SK-N-SH treated with all-trans-retinoic acid at 6 μM for 48 hours (cell line): ENCODE measurements around the gene EDEM2.

ENCODE experiments used
- ATAC-seq: fragments of 200-7000 bp; cut with Tn5 transposase; 3 replicates; pipeline ENCODE4 v1.9.1; 2020; ENCODE audit warnings: mild to moderate bottlenecking, moderate library complexity
- ARNTL ChIP-seq: fragments of 450-650 bp; formaldehyde crosslinking; IDR thresholded peaks from 2 replicates; pipeline ENCODE4 v1.5.0; 2020; ENCODE audit warnings: low read depth, mild to moderate bottlenecking, moderate library complexity, borderline replicate concordance
- BACH2 ChIP-seq: fragments of 250-450 bp; sonication (Bioruptor Pico); IDR thresholded peaks from 2 replicates; pipeline ENCODE4 v1.9.0; 2021; ENCODE audit warnings: mild to moderate bottlenecking, borderline replicate concordance
- CSDC2 ChIP-seq: fragments of 250-450 bp; sonication (Bioruptor Pico); IDR thresholded peaks from 2 replicates; pipeline ENCODE4 v1.5.0; 2020; ENCODE audit warnings: mild to moderate bottlenecking, moderate library complexity
- ESRRG ChIP-seq: fragments of 250-450 bp; sonication (Bioruptor Pico); IDR thresholded peaks from 2 replicates; pipeline ENCODE4 v1.6.1; 2021; ENCODE audit warnings: mild to moderate bottlenecking
- GLIS3 ChIP-seq: fragments of 250-450 bp; sonication (Bioruptor Pico); IDR thresholded peaks from 2 replicates; pipeline ENCODE4 v1.5.0; 2020; ENCODE audit warnings: mild to moderate bottlenecking, moderate library complexity
- ISL1 ChIP-seq: fragments of 250-450 bp; sonication (Bioruptor Pico); IDR thresholded peaks from 2 replicates; pipeline ENCODE4 v2.1.2; 2022; ENCODE audit warnings: mild to moderate bottlenecking, moderate library complexity
- OSR1 ChIP-seq: fragments of 250-450 bp; sonication (Bioruptor Pico); IDR thresholded peaks from 2 replicates; pipeline ENCODE4 v1.8.0; 2022; ENCODE audit warnings: moderate library complexity, mild to moderate bottlenecking, inconsistent platforms
- PPARA ChIP-seq: fragments of 250-450 bp; sonication (Bioruptor Pico); IDR thresholded peaks from 2 replicates; pipeline ENCODE4 v1.5.0; 2020; ENCODE audit warnings: mild to moderate bottlenecking, borderline replicate concordance
- RARB ChIP-seq: fragments of 250-450 bp; sonication (Bioruptor Pico); IDR thresholded peaks from 2 replicates; pipeline ENCODE4 v1.8.0; 2021; ENCODE audit warnings: mild to moderate bottlenecking, moderate library complexity
- SNAI2 ChIP-seq: fragments of 250-450 bp; sonication (Bioruptor Pico); IDR thresholded peaks from 2 replicates; pipeline ENCODE4 v1.5.0; 2020; ENCODE audit warnings: mild to moderate bottlenecking, moderate library complexity
- TCF4 ChIP-seq: fragments of 250-450 bp; sonication (Bioruptor Pico); IDR thresholded peaks from 2 replicates; pipeline ENCODE4 v1.8.0; 2021; ENCODE audit warnings: mild to moderate bottlenecking, moderate library complexity, borderline replicate concordance
- ZC3H10 ChIP-seq: fragments of 250-450 bp; sonication (Bioruptor Pico); IDR thresholded peaks from 2 replicates; pipeline ENCODE4 v1.5.1; 2021; ENCODE audit warnings: mild to moderate bottlenecking, moderate library complexity
- ZFP3 ChIP-seq: fragments of 250-450 bp; sonication (Bioruptor Pico); IDR thresholded peaks from 2 replicates; pipeline ENCODE4 v1.5.0; 2020; ENCODE audit warnings: mild to moderate bottlenecking, moderate library complexity
- ZFP30 ChIP-seq: fragments of 450-650 bp; formaldehyde crosslinking; IDR thresholded peaks from 2 replicates; pipeline ENCODE4 v1.5.0; 2022; ENCODE audit warnings: mild to moderate bottlenecking, moderate library complexity
- ZNF565 ChIP-seq: fragments of 450-650 bp; formaldehyde crosslinking; conservative IDR thresholded peaks from 2 replicates; pipeline ENCODE4 v1.5.0; 2020; ENCODE audit warnings: low read depth, mild to moderate bottlenecking, moderate library complexity
- ZNF70 ChIP-seq: fragments of 450-650 bp; formaldehyde crosslinking; IDR thresholded peaks from 2 replicates; pipeline ENCODE4 v1.5.0; 2020; ENCODE audit warnings: mild to moderate bottlenecking, moderate library complexity
- ZNF8 ChIP-seq: fragments of 450-650 bp; formaldehyde crosslinking; IDR thresholded peaks from 2 replicates; pipeline ENCODE4 v1.5.0; 2020; ENCODE audit warnings: mild to moderate bottlenecking, moderate library complexity
- TF ChIP-seq, protein P1 (sequence below): fragments of 250-450 bp; sonication (Bioruptor Pico); IDR thresholded peaks from 2 replicates; pipeline ENCODE4 v1.8.0; 2020; ENCODE audit warnings: mild to moderate bottlenecking, moderate library complexity, borderline replicate concordance
- TF ChIP-seq, protein P2 (sequence below): fragments of 250-450 bp; sonication (Bioruptor Pico); IDR thresholded peaks from 2 replicates; pipeline ENCODE4 v1.5.1; 2021; ENCODE audit warnings: mild to moderate bottlenecking, moderate library complexity
- TF ChIP-seq, protein P3 (sequence below): fragments of 250-450 bp; sonication (Bioruptor Pico); IDR thresholded peaks from 2 replicates; pipeline ENCODE4 v1.5.1; 2020; ENCODE audit warnings: low read depth, mild to moderate bottlenecking, moderate library complexity
- TF ChIP-seq, protein P4 (sequence below): fragments of 250-450 bp; sonication (Bioruptor Pico); IDR thresholded peaks from 2 replicates; pipeline ENCODE4 v1.8.0; 2021; ENCODE audit warnings: low read depth, mild to moderate bottlenecking, moderate library complexity, borderline replicate concordance

Gene EDEM2

DNA sequence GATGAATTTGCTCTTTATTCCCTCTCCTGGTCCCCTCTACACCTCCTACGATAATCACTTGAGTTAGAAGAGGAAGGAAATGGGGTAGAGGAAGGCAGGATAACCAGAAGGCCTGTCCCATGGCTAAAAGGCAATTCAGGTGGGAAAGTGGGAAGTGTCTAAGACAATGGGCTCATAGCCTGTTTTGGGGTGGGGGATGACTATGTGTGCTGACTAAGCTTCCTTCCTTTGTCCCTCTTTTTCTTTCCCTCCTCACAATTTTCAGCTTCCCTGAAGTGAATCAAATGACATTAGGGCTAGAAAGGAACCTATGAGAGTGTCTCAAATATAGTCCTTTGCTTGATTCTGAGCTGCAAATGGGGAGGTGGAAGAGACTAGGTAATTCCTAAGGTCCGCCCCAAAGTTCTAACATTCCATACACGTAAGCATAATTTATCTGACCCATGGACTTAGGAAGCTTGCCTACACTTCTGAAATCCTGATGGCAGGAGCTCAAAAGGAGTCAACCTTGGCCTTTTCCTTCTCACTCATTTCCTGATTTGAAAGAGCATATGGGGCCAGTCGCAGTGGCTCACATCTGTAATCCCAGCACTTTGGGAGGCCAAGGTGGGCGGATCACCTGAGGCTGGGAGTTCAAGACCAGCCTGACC is 24.3 kb downstream of the EDEM2 start:
- TF ChIP-seq ZFP30 (CRISPR knock-in tag): no peak
- TF ChIP-seq OSR1 (CRISPR knock-in tag): no peak
- no peak for TF ChIP-seq ISL1 (CRISPR knock-in tag)
- TF ChIP-seq ZFP3: no peak
- TF ChIP-seq GLIS3 (CRISPR knock-in tag): no peak
- ATAC-seq: no peak

DNA sequence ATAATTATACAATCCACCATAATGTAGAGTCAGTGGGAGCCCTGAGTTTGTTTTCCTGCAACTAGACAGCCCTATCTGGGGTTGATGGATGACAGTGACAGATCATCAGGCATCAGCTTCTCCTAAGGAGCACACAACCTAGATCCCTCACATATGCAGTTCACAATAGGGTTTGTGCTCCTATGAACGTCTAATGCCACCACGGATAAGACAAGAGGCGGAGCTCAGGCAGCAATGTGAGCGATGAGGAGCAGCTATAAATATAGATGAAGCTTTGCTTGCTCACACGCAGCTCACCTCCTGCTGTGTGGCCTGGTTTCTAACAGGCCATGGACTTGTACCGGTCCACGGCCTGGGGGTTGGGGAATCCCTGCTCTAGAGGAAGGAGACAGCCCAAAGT is 25.9 kb downstream of the EDEM2 start:
- no peak for TF ChIP-seq ZC3H10
- TF ChIP-seq ZFP30 (CRISPR knock-in tag): no peak
- TF ChIP-seq TCF4: no peak
- TF ChIP-seq BACH2 (CRISPR knock-in tag): no peak
- TF ChIP-seq, protein P1, sequence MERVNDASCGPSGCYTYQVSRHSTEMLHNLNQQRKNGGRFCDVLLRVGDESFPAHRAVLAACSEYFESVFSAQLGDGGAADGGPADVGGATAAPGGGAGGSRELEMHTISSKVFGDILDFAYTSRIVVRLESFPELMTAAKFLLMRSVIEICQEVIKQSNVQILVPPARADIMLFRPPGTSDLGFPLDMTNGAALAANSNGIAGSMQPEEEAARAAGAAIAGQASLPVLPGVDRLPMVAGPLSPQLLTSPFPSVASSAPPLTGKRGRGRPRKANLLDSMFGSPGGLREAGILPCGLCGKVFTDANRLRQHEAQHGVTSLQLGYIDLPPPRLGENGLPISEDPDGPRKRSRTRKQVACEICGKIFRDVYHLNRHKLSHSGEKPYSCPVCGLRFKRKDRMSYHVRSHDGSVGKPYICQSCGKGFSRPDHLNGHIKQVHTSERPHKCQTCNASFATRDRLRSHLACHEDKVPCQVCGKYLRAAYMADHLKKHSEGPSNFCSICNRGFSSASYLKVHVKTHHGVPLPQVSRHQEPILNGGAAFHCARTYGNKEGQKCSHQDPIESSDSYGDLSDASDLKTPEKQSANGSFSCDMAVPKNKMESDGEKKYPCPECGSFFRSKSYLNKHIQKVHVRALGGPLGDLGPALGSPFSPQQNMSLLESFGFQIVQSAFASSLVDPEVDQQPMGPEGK: no peak
- TF ChIP-seq ZNF70: no peak
- TF ChIP-seq SNAI2 (CRISPR knock-in tag): no peak
- TF ChIP-seq, protein P2, sequence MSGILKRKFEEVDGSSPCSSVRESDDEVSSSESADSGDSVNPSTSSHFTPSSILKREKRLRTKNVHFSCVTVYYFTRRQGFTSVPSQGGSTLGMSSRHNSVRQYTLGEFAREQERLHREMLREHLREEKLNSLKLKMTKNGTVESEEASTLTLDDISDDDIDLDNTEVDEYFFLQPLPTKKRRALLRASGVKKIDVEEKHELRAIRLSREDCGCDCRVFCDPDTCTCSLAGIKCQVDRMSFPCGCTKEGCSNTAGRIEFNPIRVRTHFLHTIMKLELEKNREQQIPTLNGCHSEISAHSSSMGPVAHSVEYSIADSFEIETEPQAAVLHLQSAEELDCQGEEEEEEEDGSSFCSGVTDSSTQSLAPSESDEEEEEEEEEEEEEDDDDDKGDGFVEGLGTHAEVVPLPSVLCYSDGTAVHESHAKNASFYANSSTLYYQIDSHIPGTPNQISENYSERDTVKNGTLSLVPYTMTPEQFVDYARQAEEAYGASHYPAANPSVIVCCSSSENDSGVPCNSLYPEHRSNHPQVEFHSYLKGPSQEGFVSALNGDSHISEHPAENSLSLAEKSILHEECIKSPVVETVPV (CRISPR knock-in tag): no peak
- no peak for TF ChIP-seq RARB (CRISPR knock-in tag)
- TF ChIP-seq, protein P3, sequence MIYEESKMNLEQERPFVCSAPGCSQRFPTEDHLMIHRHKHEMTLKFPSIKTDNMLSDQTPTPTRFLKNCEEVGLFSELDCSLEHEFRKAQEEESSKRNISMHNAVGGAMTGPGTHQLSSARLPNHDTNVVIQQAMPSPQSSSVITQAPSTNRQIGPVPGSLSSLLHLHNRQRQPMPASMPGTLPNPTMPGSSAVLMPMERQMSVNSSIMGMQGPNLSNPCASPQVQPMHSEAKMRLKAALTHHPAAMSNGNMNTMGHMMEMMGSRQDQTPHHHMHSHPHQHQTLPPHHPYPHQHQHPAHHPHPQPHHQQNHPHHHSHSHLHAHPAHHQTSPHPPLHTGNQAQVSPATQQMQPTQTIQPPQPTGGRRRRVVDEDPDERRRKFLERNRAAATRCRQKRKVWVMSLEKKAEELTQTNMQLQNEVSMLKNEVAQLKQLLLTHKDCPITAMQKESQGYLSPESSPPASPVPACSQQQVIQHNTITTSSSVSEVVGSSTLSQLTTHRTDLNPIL: no peak
- TF ChIP-seq, all 23 proteins: peak for 0
- ATAC-seq: no peak

DNA sequence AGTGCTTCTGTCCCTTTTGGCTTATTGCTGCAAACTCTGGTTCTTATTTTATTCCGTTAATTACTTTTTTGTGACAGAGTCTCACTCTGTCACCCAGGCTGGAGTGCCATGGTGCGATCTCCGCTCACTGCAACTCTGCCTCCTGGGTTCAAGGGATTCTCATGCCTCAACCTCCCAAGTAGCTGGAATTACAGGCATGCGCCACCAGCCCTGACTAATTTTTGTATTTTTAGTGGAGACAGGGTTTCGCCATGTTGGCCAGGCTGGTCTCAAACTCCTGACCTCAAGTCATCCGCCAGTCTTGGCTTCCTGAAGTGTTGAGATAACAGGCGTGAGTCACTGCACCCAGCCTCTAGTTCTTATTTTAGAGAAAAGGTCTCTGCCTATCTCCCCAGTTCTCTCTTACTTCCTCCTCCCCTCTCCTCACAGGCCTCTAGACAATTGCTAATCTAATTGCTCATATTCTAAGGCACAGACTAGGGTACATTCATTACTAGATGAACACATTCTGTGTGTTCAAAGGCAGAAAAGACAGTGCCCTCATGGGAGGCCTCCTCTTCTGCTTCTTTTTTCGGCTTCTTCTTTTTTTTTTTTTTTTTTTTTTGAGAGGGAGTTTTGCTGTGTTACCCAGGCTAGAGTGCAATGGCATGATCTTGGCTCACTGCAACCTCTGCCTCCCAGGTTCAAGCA is 27.0 kb downstream of the EDEM2 start:
- ATAC-seq: no peak

More for the DNA sequence above, 27.0 kb downstream of the EDEM2 start:
- TF ChIP-seq ARNTL (CRISPR knock-in tag) (no peak), CSDC2 (no peak), ZNF8 (no peak), ZNF565 (no peak), ZNF70 (no peak), PPARA (CRISPR knock-in tag) (no peak), ZC3H10 (no peak), ISL1 (CRISPR knock-in tag) (no peak), ZFP3 (no peak), OSR1 (CRISPR knock-in tag) (no peak), TCF4 (no peak), ESRRG (no peak), BACH2 (CRISPR knock-in tag) (no peak), SNAI2 (CRISPR knock-in tag) (no peak), RARB (CRISPR knock-in tag) (no peak)
- TF ChIP-seq, protein P1: no peak
- TF ChIP-seq, protein P2 (CRISPR knock-in tag): no peak
- TF ChIP-seq, protein P4, sequence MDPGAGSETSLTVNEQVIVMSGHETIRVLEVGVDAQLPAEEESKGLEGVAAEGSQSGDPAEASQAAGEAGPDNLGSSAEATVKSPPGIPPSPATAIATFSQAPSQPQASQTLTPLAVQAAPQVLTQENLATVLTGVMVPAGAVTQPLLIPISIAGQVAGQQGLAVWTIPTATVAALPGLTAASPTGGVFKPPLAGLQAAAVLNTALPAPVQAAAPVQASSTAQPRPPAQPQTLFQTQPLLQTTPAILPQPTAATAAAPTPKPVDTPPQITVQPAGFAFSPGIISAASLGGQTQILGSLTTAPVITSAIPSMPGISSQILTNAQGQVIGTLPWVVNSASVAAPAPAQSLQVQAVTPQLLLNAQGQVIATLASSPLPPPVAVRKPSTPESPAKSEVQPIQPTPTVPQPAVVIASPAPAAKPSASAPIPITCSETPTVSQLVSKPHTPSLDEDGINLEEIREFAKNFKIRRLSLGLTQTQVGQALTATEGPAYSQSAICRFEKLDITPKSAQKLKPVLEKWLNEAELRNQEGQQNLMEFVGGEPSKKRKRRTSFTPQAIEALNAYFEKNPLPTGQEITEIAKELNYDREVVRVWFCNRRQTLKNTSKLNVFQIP (CRISPR knock-in tag): no peak
- TF ChIP-seq, protein P3: no peak
